GM12878 (cell line): ENCODE data around the gene RNF121. TPM values are rescaled to one million over a fixed set of nuclear protein-coding genes. Genes with fewer than 3 reads are reported as not detected.

Experiments
- ATAC-seq: fragments of 200-7000 bp; cut with Tn5 transposase; 3 replicates; pipeline ENCODE4 v1.9.1; 2020; ENCODE audit warnings: mild to moderate bottlenecking, moderate library complexity
- BruUV-seq: library from RNA; stranded (reverse); fragments of 400-500 nt; replicated peaks from 2 replicates; lab custom pipeline; 2021; lab: Mats Ljungman, UMichigan
- CTCF ChIA-PET: fragments of 300-600 bp; sonication (Branson Sonifier 250); formaldehyde crosslinking; extraction: SDS; loops from one replicate; lab custom pipeline; 2021; ENCODE audit warnings: inconsistent platforms; lab: Yijun Ruan, JAX
- POLR2A ChIA-PET: fragments of 350-600 bp; formaldehyde crosslinking; extraction: SDS; loops from one replicate; lab custom pipeline; 2021; ENCODE audit warnings: inconsistent platforms; lab: Charles Lee
- RAD21 ChIA-PET: fragments of 300-600 bp; sonication (Branson Sonifier 250); formaldehyde crosslinking; loops from one replicate; lab custom pipeline; 2023; ENCODE audit warnings: antibody characterized with exemption; ENCODE audit not compliant: unreplicated experiment; lab: Charles Lee
- SMC1A ChIA-PET: fragments of 300-600 bp; sonication (Branson Sonifier 250); formaldehyde crosslinking; loops from one replicate; lab custom pipeline; 2023; ENCODE audit not compliant: unreplicated experiment, uncharacterized antibody; lab: Charles Lee
- DNase-seq: peaks from one replicate; pipeline ENCODE4 v3.0.0-alpha.2; 2011; ENCODE audit warnings: low read depth, low spot score
- FAIRE-seq: peaks from 3 replicates; lab custom pipeline; 2011; peaks lifted over from hg19 to GRCh38; lab: Jason Lieb, UNC
- H2AFZ ChIP-seq: 2 replicates; pipeline ENCODE4 v1.6.0; 2011; ENCODE audit warnings: low read depth, low read length, control low read depth; ENCODE audit not compliant: control insufficient read depth
- H3K27ac ChIP-seq: 2 replicates; pipeline ENCODE4 v1.5.1; 2011; ENCODE audit warnings: control low read depth; ENCODE audit not compliant: control insufficient read depth, insufficient read depth
- H3K27me3 ChIP-seq, 2 experiments: replicated peaks in 1 of 2; 2 replicates each; pipeline versions ENCODE4 v1.6.0 to v1.6.1; 2011; ENCODE audit warnings: low read length in 1 of 2; ENCODE audit not compliant: control insufficient read depth in 2 of 2, insufficient read depth in 2 of 2
- H3K36me3 ChIP-seq, 2 experiments: 2 replicates each; pipeline ENCODE4 v1.5.1; 2011; ENCODE audit warnings: low read length in 1 of 2; ENCODE audit not compliant: control insufficient read depth in 2 of 2, insufficient read depth in 2 of 2
- H3K4me1 ChIP-seq: 2 replicates; pipeline ENCODE4 v1.6.1; 2011; ENCODE audit warnings: mild to moderate bottlenecking, low read length, moderate library complexity, mixed read lengths; ENCODE audit not compliant: control insufficient read depth, insufficient read depth
- H3K4me2 ChIP-seq: 2 replicates; pipeline ENCODE4 v1.6.0; 2011; ENCODE audit warnings: control low read depth; ENCODE audit not compliant: control insufficient read depth, insufficient read depth
- H3K4me3 ChIP-seq: fragments of 200-600 bp; sonication (generic); 2 replicates; pipeline ENCODE4 v1.5.1; 2016
- H3K79me2 ChIP-seq: 2 replicates; pipeline ENCODE4 v1.6.0; 2011; ENCODE audit warnings: low read length; ENCODE audit not compliant: control insufficient read depth, insufficient read depth
- H3K9ac ChIP-seq: 2 replicates; pipeline ENCODE4 v1.8.0; 2011; ENCODE audit warnings: low read length, control low read depth, mixed read lengths; ENCODE audit not compliant: control insufficient read depth, insufficient read depth
- H3K9me3 ChIP-seq: replicated peaks from 3 replicates; pipeline ENCODE4 v1.5.1; 2011; ENCODE audit warnings: mild to moderate bottlenecking, low read length; ENCODE audit not compliant: control insufficient read depth, insufficient read depth
- H4K20me1 ChIP-seq: 2 replicates; pipeline ENCODE4 v1.6.0; 2011; ENCODE audit not compliant: control insufficient read depth, insufficient read depth
- BCL3 ChIP-seq: IDR thresholded peaks from 2 replicates; pipeline ENCODE4 v1.6.1; 2011; ENCODE audit warnings: borderline replicate concordance, low read depth, mild to moderate bottlenecking, moderate library complexity, low read length; ENCODE audit not compliant: insufficient read depth, poor library complexity, severe bottlenecking
- CBX5 ChIP-seq: sonication (generic); IDR thresholded peaks from 2 replicates; pipeline ENCODE4 v1.6.1; 2016; ENCODE audit warnings: low read depth, moderate library complexity, mild to moderate bottlenecking, inconsistent platforms
- CREM ChIP-seq: IDR thresholded peaks from 2 replicates; pipeline ENCODE4 v1.6.1; 2014; ENCODE audit warnings: antibody characterized with exemption, low read depth
- HCFC1 ChIP-seq: fragments of 150-350 bp; IDR thresholded peaks from 2 replicates; pipeline ENCODE4 v1.6.1; 2014; ENCODE audit warnings: low read length
- KAT2A ChIP-seq: conservative IDR thresholded peaks from 2 replicates; pipeline ENCODE4 v1.6.1; 2011; ENCODE audit warnings: low read depth, low read length; ENCODE audit not compliant: control insufficient read depth
- LARP7 ChIP-seq: fragments of 450-650 bp; IDR thresholded peaks from 2 replicates; pipeline ENCODE4 v1.6.1; 2017; ENCODE audit warnings: mild to moderate bottlenecking
- MEF2A ChIP-seq: IDR thresholded peaks from 2 replicates; pipeline ENCODE4 v1.6.1; 2011; ENCODE audit warnings: low read depth, mild to moderate bottlenecking, low read length, moderate library complexity; ENCODE audit not compliant: insufficient read depth
- MTA2 ChIP-seq: fragments of 450-650 bp; IDR thresholded peaks from 2 replicates; pipeline ENCODE4 v1.6.1; 2016; ENCODE audit warnings: low read depth, mild to moderate bottlenecking, moderate library complexity
- NR2F1 ChIP-seq: fragments of 450-650 bp; conservative IDR thresholded peaks from 2 replicates; pipeline ENCODE4 v1.6.1; 2017; ENCODE audit warnings: mild to moderate bottlenecking
- RAD51 ChIP-seq: fragments of 450-650 bp; IDR thresholded peaks from 2 replicates; pipeline ENCODE4 v1.6.1; 2016; ENCODE audit warnings: moderate library complexity, mild to moderate bottlenecking, inconsistent platforms
- TBL1XR1 ChIP-seq: IDR thresholded peaks from 2 replicates; pipeline ENCODE4 v1.6.1; 2012; ENCODE audit warnings: low read depth, low read length, improper control_type of control experiment
- USF2 ChIP-seq: IDR thresholded peaks from 2 replicates; pipeline ENCODE4 v1.6.1; 2011; ENCODE audit warnings: low read depth, low read length, improper control_type of control experiment, borderline replicate concordance
- YBX1 ChIP-seq: fragments of 450-650 bp; IDR thresholded peaks from 2 replicates; pipeline ENCODE4 v1.6.1; 2016; ENCODE audit warnings: antibody characterized with exemption
- WGBS: methylation state at CpG from one replicate; pipeline ENCODE4 v1.1.6; 2016; ENCODE audit warnings: low lambda C conversion rate; ENCODE audit not compliant: insufficient replicate concordance, insufficient coverage; ENCODE audit errors: missing lambda C conversion rate; 5-methylcytosine and 5-hydroxymethylcytosine counted together
- in situ Hi-C: fragments of 300-500 bp; cut with MboI; formaldehyde crosslinking; loops from 9 replicates; pipeline ENCODE4 v1.14.3; 2018; ENCODE audit warnings: mixed read lengths
- intact Hi-C: fragments of 100-400 bp; cut with micrococcal nuclease; formaldehyde crosslinking; loops from one replicate; pipeline ENCODE4 v1.14.2; 2022; ENCODE audit not compliant: unreplicated experiment
- polyA plus RNA-seq, 11 experiments: library from polyadenylated mRNA; depleted of rRNA in 4 of 11; unstranded in 6 of 11; stranded (reverse) in 5 of 11; fragments of >200 nt; fragmentation: Nextera tagmentation in 4 of 11; fragmentation: Illumina TruSeq in 1 of 11; extraction: Ambion mirVana in 4 of 11; extraction: Trizol in 1 of 11; gene quantifications; 1 replicate in 1 of 11; 2 replicates in 10 of 11; pipeline versions ENCODE4 v1.2.1 to v1.2.3, GENCODE V29; 2011 to 2016; ENCODE audit warnings: inconsistent platforms in 2 of 11, missing spikeins in 2 of 11, low read depth in 1 of 11
- total RNA-seq, 4 experiments: library from RNA; depleted of rRNA in 3 of 4; stranded (reverse); fragments of >200 nt in 3 of 4; fragmentation: Illumina TruSeq in 1 of 4; extraction: Trizol in 1 of 4; gene quantifications; 2 replicates each; pipeline versions ENCODE4 v1.2.1 to v1.2.3, GENCODE V29; 2013 to 2021
- TF ChIP-seq, protein P1 (sequence below), 3 experiments: IDR thresholded peaks in 2 of 3; conservative IDR thresholded peaks in 1 of 3; 2 replicates each; pipeline ENCODE4 v1.5.1; 2011; ENCODE audit warnings: low read depth in 3 of 3, low read length in 3 of 3, mild to moderate bottlenecking in 3 of 3, control low read depth in 2 of 3, moderate library complexity in 2 of 3, inconsistent platforms in 1 of 3, mixed read lengths in 1 of 3; ENCODE audit not compliant: control insufficient read depth in 2 of 3, insufficient read depth in 1 of 3; ENCODE audit errors: extremely low read depth in 1 of 3

The RNF121 gene
- total and polyA plus RNA-seq, 10 of the 15 experiments (the other 5 are each of a cell fraction or from before 2014, with no cell fraction given), result 8.6 to 73.7 (median 32.7) TPM

- ATAC-seq, result no peak
- H3K4me3 ChIP-seq, result no peak overlapping the region
- no peak overlapping the region for H3K4me2 ChIP-seq
- in situ Hi-C loops (no loop called here), intact Hi-C loops (no loop called here)
- no peak overlapping the region for H3K9ac ChIP-seq
- H2AFZ ChIP-seq, result no peak overlapping the region
- 94% methylated on average over 5 of the region's 5 CpGs for WGBS
- ChIA-PET RAD21 (no interaction called here), CTCF (no interaction called here), POLR2A (interaction anchor here (1.4 kb wide), 1 partner anchor 40 kb away, joined by 3 read pairs; no protein-coding TSS in a partner anchor), SMC1A (no interaction called here)
- no peak overlapping the region for H3K27ac ChIP-seq
- peaks cover 23% of the 10 kb centered on the region for H3K79me2 ChIP-seq
- H3K27me3 ChIP-seq, result no peaks in the 10 kb centered on the region
- TF ChIP-seq CREM (no peak), LARP7 (no peak), YBX1 (no peak), TBL1XR1 (no peak), BCL3 (no peak), MEF2A (no peak), CBX5 (no peak), KAT2A (no peak), MTA2 (no peak), HCFC1 (no peak), NR2F1 (no peak), RAD51 (no peak), USF2 (no peak)
- TF ChIP-seq, protein P1, sequence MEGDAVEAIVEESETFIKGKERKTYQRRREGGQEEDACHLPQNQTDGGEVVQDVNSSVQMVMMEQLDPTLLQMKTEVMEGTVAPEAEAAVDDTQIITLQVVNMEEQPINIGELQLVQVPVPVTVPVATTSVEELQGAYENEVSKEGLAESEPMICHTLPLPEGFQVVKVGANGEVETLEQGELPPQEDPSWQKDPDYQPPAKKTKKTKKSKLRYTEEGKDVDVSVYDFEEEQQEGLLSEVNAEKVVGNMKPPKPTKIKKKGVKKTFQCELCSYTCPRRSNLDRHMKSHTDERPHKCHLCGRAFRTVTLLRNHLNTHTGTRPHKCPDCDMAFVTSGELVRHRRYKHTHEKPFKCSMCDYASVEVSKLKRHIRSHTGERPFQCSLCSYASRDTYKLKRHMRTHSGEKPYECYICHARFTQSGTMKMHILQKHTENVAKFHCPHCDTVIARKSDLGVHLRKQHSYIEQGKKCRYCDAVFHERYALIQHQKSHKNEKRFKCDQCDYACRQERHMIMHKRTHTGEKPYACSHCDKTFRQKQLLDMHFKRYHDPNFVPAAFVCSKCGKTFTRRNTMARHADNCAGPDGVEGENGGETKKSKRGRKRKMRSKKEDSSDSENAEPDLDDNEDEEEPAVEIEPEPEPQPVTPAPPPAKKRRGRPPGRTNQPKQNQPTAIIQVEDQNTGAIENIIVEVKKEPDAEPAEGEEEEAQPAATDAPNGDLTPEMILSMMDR (IDR thresholded peaks at IDR 0.05 in 2 of 3, conservative IDR thresholded peaks at IDR 0.05 in 1 of 3; ENCODE audit: control insufficient read depth in 2 of 3, extremely low read depth in 1 of 3, insufficient read depth in 1 of 3, low read depth in 3 of 3, low read length in 3 of 3), result no peak
- H3K9me3 ChIP-seq, result no peaks in the 10 kb centered on the region
- peaks cover 8% of the 10 kb centered on the region; the same call in 1 of the 2 replicates for H3K4me1 ChIP-seq
- H4K20me1 ChIP-seq, result no peaks in the 10 kb centered on the region
- no peak for DNase-seq
- peaks cover 3 to 10% of the 10 kb centered on the region in 2 experiments; a peak in 3 of 4 replicates for H3K36me3 ChIP-seq
- no peak for FAIRE-seq
- no TSS peak for BruUV-seq
Observed at GRCh38 chr11:72045849-72046248, 117.0 kb downstream of the RNF121 start.
